Measurements from ENCODE around the gene RSBN1L. TPM values are rescaled to one million over a fixed set of nuclear protein-coding genes. Genes with fewer than 3 reads are reported as not detected.

Gene RSBN1L
- total RNA-seq, 1 donor from 2014 or later, result 25.9 TPM

DNA sequence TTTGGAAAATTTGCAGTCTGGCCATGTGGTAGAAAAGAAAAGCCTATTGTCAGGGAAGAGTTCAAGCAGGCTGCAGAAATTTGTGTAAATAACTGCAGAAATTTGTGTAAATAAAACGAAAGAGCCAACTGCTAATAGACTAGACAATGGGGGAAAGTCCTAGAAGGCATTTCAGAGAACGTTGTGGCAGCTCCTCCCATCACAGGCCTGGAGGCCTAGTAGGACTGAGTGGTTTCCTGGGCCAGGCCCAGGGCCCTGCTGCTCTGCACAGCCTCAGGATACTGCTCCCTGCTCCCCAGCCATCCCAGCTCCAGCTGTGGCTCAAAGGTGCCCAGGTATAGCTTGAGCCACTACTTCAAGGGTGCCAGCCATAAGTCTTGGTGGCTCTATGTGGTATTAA lies 50.9 kb downstream of the RSBN1L start:
- H3K36me3 Mint-ChIP-seq (ENCODE audit: low read depth), result peaks cover 43% of the 10 kb centered on the region
- intact Hi-C loops (cut with micrococcal nuclease), result no loop called here
- ATAC-seq (ENCODE audit: low read depth) (no peak), DNase-seq (no peak)
- no peaks in the 10 kb centered on the region for H3K27me3 Mint-ChIP-seq
- no peak overlapping the region for H3K27ac Mint-ChIP-seq
- TF ChIP-seq, protein P1, sequence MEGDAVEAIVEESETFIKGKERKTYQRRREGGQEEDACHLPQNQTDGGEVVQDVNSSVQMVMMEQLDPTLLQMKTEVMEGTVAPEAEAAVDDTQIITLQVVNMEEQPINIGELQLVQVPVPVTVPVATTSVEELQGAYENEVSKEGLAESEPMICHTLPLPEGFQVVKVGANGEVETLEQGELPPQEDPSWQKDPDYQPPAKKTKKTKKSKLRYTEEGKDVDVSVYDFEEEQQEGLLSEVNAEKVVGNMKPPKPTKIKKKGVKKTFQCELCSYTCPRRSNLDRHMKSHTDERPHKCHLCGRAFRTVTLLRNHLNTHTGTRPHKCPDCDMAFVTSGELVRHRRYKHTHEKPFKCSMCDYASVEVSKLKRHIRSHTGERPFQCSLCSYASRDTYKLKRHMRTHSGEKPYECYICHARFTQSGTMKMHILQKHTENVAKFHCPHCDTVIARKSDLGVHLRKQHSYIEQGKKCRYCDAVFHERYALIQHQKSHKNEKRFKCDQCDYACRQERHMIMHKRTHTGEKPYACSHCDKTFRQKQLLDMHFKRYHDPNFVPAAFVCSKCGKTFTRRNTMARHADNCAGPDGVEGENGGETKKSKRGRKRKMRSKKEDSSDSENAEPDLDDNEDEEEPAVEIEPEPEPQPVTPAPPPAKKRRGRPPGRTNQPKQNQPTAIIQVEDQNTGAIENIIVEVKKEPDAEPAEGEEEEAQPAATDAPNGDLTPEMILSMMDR (IDR thresholded peaks at IDR 0.05), result no peak
- no peaks in the 10 kb centered on the region for H3K9me3 Mint-ChIP-seq
- ChIA-PET CTCF (no interaction called here), POLR2A (no interaction called here)
- no peak overlapping the region for H3K4me3 Mint-ChIP-seq
- H3K4me1 Mint-ChIP-seq, result peaks cover 9% of the 10 kb centered on the region

DNA sequence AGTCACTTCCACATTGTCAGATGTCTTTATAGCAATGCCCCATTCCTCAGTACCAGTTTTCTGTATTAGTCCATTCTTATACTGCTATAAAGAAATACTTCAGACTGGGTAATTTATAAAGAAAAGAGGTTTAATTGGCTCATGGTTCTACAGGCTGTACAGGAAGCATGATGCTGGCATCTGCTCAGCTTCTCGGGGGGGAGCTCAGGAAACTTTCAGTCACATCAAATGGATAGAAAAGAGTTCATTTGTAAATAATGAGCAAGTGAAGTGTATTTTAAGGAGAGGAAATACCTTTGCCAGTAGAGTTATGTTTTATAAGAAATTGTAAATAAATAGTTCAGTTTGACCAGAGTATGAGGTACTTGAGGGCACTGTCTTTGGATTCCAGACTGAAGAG lies 51.5 kb downstream of the RSBN1L start:
- TF ChIP-seq, protein P1 (IDR thresholded peaks at IDR 0.05), result no peak
- ChIA-PET POLR2A (no interaction called here), CTCF (no interaction called here)
- Mint-ChIP-seq H3K9me3 (no peaks in the 10 kb centered on the region), H3K4me1 (peaks cover 12% of the 10 kb centered on the region), H3K27me3 (no peaks in the 10 kb centered on the region), H3K4me3 (no peak overlapping the region), H3K36me3 (ENCODE audit: low read depth) (peaks cover 42% of the 10 kb centered on the region), H3K27ac (no peak overlapping the region)
- no peak for ATAC-seq (ENCODE audit: low read depth)
- intact Hi-C loops (cut with micrococcal nuclease), result no loop called here
- DNase-seq, result no peak

DNA sequence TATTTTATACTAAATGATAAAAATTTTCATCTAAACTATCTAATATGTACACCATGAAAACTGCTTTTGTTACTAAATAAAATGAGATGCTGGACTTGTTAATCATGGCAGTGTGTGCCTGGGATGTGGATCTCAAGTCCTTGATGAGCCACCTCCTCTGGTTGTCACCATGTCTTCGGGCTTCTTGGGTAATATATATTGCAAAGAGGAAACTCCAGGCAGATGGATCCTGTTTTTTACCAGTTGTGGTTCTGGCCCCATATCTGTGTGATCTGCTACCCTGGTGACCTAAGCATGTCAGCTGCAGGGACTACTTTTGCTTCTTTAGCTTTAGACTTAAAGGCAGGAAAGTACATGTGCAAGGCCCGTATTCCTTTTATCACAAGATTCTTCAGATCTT lies 55.8 kb downstream of the RSBN1L start:
- intact Hi-C loops (cut with micrococcal nuclease), result loop anchor here (10.0 kb wide), 1 partner anchor 387 kb away; no protein-coding TSS in a partner anchor
- DNase-seq, result no peak
- Mint-ChIP-seq H3K4me3 (no peak overlapping the region), H3K36me3 (ENCODE audit: low read depth) (peaks cover 44% of the 10 kb centered on the region), H3K9me3 (no peaks in the 10 kb centered on the region), H3K4me1 (peaks cover 10% of the 10 kb centered on the region), H3K27ac (no peak overlapping the region), H3K27me3 (no peaks in the 10 kb centered on the region)
- TF ChIP-seq, protein P1 (IDR thresholded peaks at IDR 0.05), result no peak
- ATAC-seq (ENCODE audit: low read depth), result no peak
- ChIA-PET POLR2A (no interaction called here), CTCF (no interaction called here)

DNA sequence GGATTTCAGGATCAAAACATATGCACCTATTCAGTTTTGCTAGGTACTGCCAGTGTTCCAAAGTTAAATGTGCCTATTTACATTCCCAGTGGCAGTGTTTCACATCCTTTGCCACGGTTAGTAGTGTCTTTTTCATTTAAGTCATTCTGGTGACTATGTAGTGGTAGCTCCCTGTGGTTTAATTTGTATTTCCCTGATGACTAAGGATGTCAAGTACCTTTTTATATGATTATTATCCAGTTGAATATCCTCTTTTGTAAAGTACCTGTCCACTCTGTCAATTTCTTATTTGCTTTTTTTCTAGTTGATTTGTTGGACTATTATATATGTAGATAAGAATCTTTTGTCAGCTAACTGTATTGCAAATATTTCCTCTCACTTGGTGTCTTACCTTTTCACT lies 56.9 kb downstream of the RSBN1L start:
- POLR2A ChIA-PET, result interaction anchor here (0.5 to 0.7 kb wide), 3 partner anchors 50 to 76 kb away, joined by 3 read pairs; no protein-coding TSS in a partner anchor
- CTCF ChIA-PET, result interaction anchor here (1.1 to 1.2 kb wide), 3 partner anchors 94 to 101 kb away, joined by 3 to 4 read pairs (median 4); no protein-coding TSS in a partner anchor
- Mint-ChIP-seq H3K27ac (no peak overlapping the region), H3K27me3 (no peaks in the 10 kb centered on the region), H3K4me1 (peaks cover 17% of the 10 kb centered on the region), H3K9me3 (no peaks in the 10 kb centered on the region), H3K36me3 (ENCODE audit: low read depth) (peaks cover 42% of the 10 kb centered on the region), H3K4me3 (no peak overlapping the region)
- ATAC-seq (ENCODE audit: low read depth) (no peak), DNase-seq (no peak)
- intact Hi-C loops (cut with micrococcal nuclease), result loop anchor here (10.0 kb wide), 1 partner anchor 388 kb away; no protein-coding TSS in a partner anchor
- TF ChIP-seq, protein P1 (IDR thresholded peaks at IDR 0.05), result no peak

DNA sequence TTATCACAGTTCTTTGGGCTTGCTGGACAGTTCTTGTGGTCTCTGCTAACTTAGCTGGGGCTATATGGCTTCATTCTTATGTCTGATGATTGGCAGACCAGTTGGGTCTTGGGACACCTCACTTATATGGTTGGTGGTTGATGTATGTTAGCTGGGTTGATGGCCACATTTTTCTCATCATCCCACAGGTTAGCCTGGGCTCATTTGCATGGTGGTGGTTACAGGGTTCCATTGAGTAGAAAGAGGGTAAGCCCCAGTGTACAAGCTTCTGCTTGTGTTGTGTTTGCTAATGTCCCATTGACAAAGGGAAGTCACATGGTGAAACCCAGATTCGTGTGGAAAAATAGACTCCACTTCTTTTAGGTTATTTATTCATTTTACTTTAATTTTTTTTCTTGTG lies 61.3 kb downstream of the RSBN1L start:
- TF ChIP-seq, protein P1 (IDR thresholded peaks at IDR 0.05), result no peak
- no peak for DNase-seq
- Mint-ChIP-seq H3K9me3 (no peaks in the 10 kb centered on the region), H3K27me3 (no peaks in the 10 kb centered on the region), H3K36me3 (ENCODE audit: low read depth) (peaks cover 18% of the 10 kb centered on the region), H3K4me3 (no peak overlapping the region), H3K4me1 (peaks cover 40% of the 10 kb centered on the region), H3K27ac (peak overlapping the region; percentile 47)
- ATAC-seq (ENCODE audit: low read depth), result peak; percentile 71
- intact Hi-C loops (cut with micrococcal nuclease), result loop anchor here (5.0 to 10.0 kb wide), 2 partner anchors 220 to 393 kb away; partner anchors contain the start of gene PTPN12
- CTCF ChIA-PET, result interaction anchor here (0.6 to 4.0 kb wide), 5 partner anchors 60 to 263 kb away, joined by 3 to 40 read pairs (median 4); no protein-coding TSS in a partner anchor
- POLR2A ChIA-PET, result interaction anchor here (0.6 to 1.8 kb wide), 2 partner anchors 61 to 332 kb away, joined by 3 to 14 read pairs; partner anchors contain the start of gene RSBN1L

All from activated B cell treated with CpG ODN at 0.5 μM for 24 hours (primary cell).